ENCODE results near the gene GNB2. TPM values are rescaled to one million over a fixed set of nuclear protein-coding genes. Genes with fewer than 3 reads are reported as not detected.

The GNB2 gene
- total and polyA plus RNA-seq, 2 of the 13 experiments (the other 11 are each of a cell fraction or from before 2014, with no cell fraction given) = 48.3 to 67.1 TPM

DNA sequence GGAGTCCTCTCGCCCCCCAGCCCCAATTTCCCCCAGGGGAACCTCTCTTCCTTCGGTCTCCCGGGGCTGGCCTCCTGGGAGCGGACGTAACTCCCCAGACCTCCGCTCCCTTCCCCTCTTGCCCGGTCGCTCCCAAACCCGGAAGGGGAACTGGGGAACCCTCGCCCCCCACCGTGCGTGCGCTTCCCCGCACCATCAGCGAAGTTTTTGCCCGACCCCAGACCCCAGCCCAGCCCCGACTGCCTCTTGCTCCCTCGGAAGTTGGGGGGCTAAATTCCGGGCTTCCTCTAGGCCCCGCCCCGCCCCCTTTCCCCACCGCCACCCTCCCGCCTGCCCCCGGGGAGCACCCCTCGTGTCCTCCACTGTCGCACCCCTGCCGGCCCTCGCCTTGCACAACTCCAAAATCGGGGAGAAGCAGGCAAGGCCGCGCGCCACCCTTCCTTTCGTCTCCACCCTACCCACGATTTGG is 436 bp downstream of the GNB2 start (continued):
- TF ChIP-seq STAG1 (CRISPR knock-in tag; IDR thresholded peaks at IDR 0.05) = no peak
- no peak for TF ChIP-seq BRD4 (CRISPR knock-in tag; IDR thresholded peaks at IDR 0.05)
- peak; percentile 12; the same call in 1 of the 2 replicates for TF ChIP-seq ZNF891 (CRISPR knock-in tag; IDR thresholded peaks at IDR 0.05)
- no peak for TF ChIP-seq PRPF4 (IDR thresholded peaks at IDR 0.05; ENCODE audit: low read depth, low read length, poor library complexity, severe bottlenecking)
- no peak for TF ChIP-seq ZNF678 (CRISPR knock-in tag; IDR thresholded peaks at IDR 0.05)
- no peak for TF ChIP-seq SALL1 (CRISPR knock-in tag; IDR thresholded peaks at IDR 0.05)
- TF ChIP-seq ZNF660 (CRISPR knock-in tag; IDR thresholded peaks at IDR 0.05; ENCODE audit: borderline replicate concordance, low read depth) = no peak
- no peak for TF ChIP-seq SMARCC2 (IDR thresholded peaks at IDR 0.05)
- TF ChIP-seq, protein P1, sequence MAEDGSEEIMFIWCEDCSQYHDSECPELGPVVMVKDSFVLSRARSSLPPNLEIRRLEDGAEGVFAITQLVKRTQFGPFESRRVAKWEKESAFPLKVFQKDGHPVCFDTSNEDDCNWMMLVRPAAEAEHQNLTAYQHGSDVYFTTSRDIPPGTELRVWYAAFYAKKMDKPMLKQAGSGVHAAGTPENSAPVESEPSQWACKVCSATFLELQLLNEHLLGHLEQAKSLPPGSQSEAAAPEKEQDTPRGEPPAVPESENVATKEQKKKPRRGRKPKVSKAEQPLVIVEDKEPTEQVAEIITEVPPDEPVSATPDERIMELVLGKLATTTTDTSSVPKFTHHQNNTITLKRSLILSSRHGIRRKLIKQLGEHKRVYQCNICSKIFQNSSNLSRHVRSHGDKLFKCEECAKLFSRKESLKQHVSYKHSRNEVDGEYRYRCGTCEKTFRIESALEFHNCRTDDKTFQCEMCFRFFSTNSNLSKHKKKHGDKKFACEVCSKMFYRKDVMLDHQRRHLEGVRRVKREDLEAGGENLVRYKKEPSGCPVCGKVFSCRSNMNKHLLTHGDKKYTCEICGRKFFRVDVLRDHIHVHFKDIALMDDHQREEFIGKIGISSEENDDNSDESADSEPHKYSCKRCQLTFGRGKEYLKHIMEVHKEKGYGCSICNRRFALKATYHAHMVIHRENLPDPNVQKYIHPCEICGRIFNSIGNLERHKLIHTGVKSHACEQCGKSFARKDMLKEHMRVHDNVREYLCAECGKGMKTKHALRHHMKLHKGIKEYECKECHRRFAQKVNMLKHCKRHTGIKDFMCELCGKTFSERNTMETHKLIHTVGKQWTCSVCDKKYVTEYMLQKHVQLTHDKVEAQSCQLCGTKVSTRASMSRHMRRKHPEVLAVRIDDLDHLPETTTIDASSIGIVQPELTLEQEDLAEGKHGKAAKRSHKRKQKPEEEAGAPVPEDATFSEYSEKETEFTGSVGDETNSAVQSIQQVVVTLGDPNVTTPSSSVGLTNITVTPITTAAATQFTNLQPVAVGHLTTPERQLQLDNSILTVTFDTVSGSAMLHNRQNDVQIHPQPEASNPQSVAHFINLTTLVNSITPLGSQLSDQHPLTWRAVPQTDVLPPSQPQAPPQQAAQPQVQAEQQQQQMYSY (CRISPR knock-in tag; IDR thresholded peaks at IDR 0.05) = no peak
- TF ChIP-seq ZNF75D (CRISPR knock-in tag; IDR thresholded peaks at IDR 0.05; ENCODE audit: borderline replicate concordance) = no peak
- TF ChIP-seq SMC3 (IDR thresholded peaks at IDR 0.05; ENCODE audit: low read length) = no peak
- TF ChIP-seq JARID2 (CRISPR knock-in tag; IDR thresholded peaks at IDR 0.05; ENCODE audit: insufficient replicate concordance) = no peak
- TF ChIP-seq ZNF737 (CRISPR knock-in tag; IDR thresholded peaks at IDR 0.05; ENCODE audit: borderline replicate concordance) = no peak
- TF ChIP-seq ZNF768 (CRISPR knock-in tag; IDR thresholded peaks at IDR 0.05) = no peak
- TF ChIP-seq, protein P2, sequence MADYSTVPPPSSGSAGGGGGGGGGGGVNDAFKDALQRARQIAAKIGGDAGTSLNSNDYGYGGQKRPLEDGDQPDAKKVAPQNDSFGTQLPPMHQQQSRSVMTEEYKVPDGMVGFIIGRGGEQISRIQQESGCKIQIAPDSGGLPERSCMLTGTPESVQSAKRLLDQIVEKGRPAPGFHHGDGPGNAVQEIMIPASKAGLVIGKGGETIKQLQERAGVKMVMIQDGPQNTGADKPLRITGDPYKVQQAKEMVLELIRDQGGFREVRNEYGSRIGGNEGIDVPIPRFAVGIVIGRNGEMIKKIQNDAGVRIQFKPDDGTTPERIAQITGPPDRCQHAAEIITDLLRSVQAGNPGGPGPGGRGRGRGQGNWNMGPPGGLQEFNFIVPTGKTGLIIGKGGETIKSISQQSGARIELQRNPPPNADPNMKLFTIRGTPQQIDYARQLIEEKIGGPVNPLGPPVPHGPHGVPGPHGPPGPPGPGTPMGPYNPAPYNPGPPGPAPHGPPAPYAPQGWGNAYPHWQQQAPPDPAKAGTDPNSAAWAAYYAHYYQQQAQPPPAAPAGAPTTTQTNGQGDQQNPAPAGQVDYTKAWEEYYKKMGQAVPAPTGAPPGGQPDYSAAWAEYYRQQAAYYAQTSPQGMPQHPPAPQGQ (CRISPR knock-in tag; IDR thresholded peaks at IDR 0.05; ENCODE audit: borderline replicate concordance) = no peak
- TF ChIP-seq TGIF2 (CRISPR knock-in tag; IDR thresholded peaks at IDR 0.05) = no peak
- TF ChIP-seq HMGA1 (CRISPR knock-in tag; conservative IDR thresholded peaks at IDR 0.05) = no peak
- TF ChIP-seq SYNCRIP (IDR thresholded peaks at IDR 0.05; ENCODE audit: insufficient read depth, low read depth, low read length) = no peak
- no peak for TF ChIP-seq ZSCAN30 (CRISPR knock-in tag; IDR thresholded peaks at IDR 0.05)
- no peak for TF ChIP-seq ZNF205 (CRISPR knock-in tag; IDR thresholded peaks at IDR 0.05)
- TF ChIP-seq, protein P3, sequence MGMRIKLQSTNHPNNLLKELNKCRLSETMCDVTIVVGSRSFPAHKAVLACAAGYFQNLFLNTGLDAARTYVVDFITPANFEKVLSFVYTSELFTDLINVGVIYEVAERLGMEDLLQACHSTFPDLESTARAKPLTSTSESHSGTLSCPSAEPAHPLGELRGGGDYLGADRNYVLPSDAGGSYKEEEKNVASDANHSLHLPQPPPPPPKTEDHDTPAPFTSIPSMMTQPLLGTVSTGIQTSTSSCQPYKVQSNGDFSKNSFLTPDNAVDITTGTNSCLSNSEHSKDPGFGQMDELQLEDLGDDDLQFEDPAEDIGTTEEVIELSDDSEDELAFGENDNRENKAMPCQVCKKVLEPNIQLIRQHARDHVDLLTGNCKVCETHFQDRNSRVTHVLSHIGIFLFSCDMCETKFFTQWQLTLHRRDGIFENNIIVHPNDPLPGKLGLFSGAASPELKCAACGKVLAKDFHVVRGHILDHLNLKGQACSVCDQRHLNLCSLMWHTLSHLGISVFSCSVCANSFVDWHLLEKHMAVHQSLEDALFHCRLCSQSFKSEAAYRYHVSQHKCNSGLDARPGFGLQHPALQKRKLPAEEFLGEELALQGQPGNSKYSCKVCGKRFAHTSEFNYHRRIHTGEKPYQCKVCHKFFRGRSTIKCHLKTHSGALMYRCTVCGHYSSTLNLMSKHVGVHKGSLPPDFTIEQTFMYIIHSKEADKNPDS (CRISPR knock-in tag; IDR thresholded peaks at IDR 0.05) = no peak
- TF ChIP-seq ZBTB46 (CRISPR knock-in tag; IDR thresholded peaks at IDR 0.05; ENCODE audit: borderline replicate concordance) = no peak
